Smooth muscle cell of the brain vasculature (primary cell): ENCODE measurements around the gene NCBP2.

Source experiments
- DNase-seq: peaks from one replicate; pipeline ENCODE4 v3.0.0-alpha.2; 2012; ENCODE audit warnings: low read depth, low spot score

NCBP2 gene

GRCh38 chr3:196941729-196942225 is 551 bp downstream of the NCBP2 start:
- DNase-seq = peak; percentile 6

GRCh38 chr3:196938576-196938975 is 3.8 kb downstream of the NCBP2 start:
- no peak for DNase-seq

GRCh38 chr3:196938124-196938523 is 4.2 kb downstream of the NCBP2 start:
- no peak for DNase-seq

- no peak for DNase-seq
Observed at GRCh38 chr3:196936288-196936687, 6.0 kb downstream of the NCBP2 start.

- no peak for DNase-seq
Observed at GRCh38 chr3:196932600-196932999, 9.7 kb downstream of the NCBP2 start.

GRCh38 chr3:196931828-196932587 is 10.3 kb downstream of the NCBP2 start:
- DNase-seq = no peak

- no peak for DNase-seq
Observed at GRCh38 chr3:196931157-196931556, 11.2 kb downstream of the NCBP2 start.

GRCh38 chr3:196927571-196928453 is 14.5 kb downstream of the NCBP2 start:
- DNase-seq = no peak

GRCh38 chr3:196920733-196921132 is 21.6 kb downstream of the NCBP2 start:
- no peak for DNase-seq

- DNase-seq = no peak
Observed at GRCh38 chr3:196918968-196919367, 23.4 kb downstream of the NCBP2 start.

- DNase-seq = no peak
Observed at GRCh38 chr3:196916995-196917394, 25.3 kb downstream of the NCBP2 start.

- no peak for DNase-seq
Observed at GRCh38 chr3:196916221-196916620, 26.1 kb downstream of the NCBP2 start.

- DNase-seq = no peak
Observed at GRCh38 chr3:196915375-196915774, 27.0 kb downstream of the NCBP2 start.

GRCh38 chr3:196914866-196915265 is 27.5 kb downstream of the NCBP2 start:
- no peak for DNase-seq

GRCh38 chr3:196903740-196904139 is 38.6 kb downstream of the NCBP2 start:
- no peak for DNase-seq

GRCh38 chr3:196902296-196902695 is 40.0 kb downstream of the NCBP2 start:
- DNase-seq = no peak

GRCh38 chr3:196901768-196902167 is 40.6 kb downstream of the NCBP2 start:
- no peak for DNase-seq

- no peak for DNase-seq
Observed at GRCh38 chr3:196896229-196896628, 46.1 kb downstream of the NCBP2 start.

- DNase-seq = no peak
Observed at GRCh38 chr3:196894557-196895295, 47.6 kb downstream of the NCBP2 start.

- DNase-seq = no peak
Observed at GRCh38 chr3:196889844-196890708, 52.3 kb downstream of the NCBP2 start.

GRCh38 chr3:196886144-196886543 is 56.2 kb downstream of the NCBP2 start:
- no peak for DNase-seq
